Astrocyte of the hippocampus (primary cell): ENCODE measurements around the gene CCDC106.

ENCODE experiments used
- DNase-seq: peaks from one replicate; pipeline ENCODE4 v3.0.0; 2011; ENCODE audit warnings: low read depth, low spot score

Gene CCDC106

DNA sequence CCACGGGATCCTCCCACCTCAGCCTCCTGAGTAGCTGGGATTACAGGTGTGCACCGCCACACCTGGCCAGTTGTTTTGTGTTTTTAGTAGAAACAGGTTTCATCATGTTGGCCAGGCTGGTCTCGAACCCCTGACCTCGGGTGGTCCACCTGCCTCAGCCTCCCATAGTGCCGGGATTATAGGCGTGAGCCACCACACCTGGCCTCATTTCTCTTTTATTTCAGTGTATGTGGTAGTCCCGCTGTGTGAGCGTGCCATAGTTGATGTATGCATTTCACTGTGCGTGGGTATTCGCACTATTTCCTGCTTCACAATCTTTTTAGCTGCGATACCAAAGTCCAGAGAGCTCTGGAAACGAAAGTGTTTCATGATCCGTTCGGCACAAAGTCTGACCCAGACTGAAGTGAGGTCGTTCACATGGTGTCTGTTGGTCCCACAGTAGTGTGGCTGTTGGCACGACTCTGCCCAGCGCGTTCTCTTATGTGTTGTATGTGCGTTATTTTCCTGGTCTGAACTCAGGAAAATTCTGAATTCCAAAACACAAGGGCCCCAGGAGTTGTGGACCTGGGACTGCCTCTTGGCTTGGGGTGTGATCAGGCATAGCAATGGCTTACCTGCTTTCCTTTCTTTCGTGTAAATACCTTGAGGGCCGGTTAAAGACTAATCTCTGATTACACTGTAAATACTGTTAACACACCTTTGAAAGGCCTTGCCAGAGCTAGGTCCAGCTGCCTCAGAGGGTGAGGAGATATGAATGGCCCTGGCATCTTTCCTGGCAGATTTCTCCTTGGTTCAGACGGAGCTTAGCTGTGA is 35.6 kb downstream of the CCDC106 start:
- DNase-seq, result no peak

DNA sequence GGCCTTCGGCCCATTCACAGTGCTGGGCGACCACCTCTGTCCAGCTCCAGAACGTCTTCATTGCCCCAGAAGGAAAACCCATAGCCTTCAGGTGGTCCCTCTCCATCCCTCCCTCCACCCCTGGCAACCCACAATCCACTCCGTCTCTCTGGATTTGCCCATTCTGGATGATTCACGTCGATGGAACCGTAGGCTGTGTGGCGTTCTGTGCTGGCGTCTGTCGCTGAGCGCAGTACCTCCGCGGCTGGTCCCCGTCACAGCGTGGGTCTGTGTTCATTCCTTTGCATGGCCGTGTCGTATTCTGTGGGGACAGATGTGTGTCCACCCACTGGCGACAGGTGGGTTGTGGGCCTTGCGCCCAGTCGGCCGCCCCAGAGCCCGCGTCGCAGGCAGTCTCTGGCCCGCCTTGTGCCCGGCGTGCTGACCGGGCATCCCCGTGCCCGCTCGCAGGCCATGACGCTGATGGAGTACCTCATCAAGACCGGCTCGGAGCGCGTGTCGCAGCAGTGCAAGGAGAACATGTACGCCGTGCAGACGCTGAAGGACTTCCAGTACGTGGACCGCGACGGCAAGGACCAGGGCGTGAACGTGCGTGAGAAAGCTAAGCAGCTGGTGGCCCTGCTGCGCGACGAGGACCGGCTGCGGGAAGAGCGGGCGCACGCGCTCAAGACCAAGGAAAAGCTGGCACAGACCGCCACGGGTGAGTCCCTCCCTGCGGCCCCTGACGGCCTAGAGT is 37.1 kb downstream of the CCDC106 start:
- DNase-seq, result no peak

DNA sequence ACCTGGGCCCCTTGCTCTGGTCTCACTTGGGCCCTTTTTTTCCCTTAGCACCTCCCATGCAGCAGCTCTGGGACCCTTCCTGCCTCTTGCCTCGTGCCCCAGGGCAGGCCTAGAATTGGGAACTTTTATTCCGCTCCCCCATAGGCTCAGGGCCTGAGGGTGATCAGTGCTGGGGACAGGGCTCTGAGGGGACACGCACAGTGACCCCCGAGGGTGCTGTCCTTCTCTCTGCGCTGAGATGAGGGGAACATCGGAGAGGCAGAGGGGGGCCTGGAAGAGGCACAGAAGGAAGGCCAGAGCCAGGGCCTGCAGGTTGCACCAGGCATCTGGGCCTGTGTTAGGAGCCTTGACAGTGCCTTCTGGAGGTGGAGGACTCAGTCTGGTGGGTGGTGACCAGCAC is 37.8 kb downstream of the CCDC106 start:
- DNase-seq, result no peak

GRCh38 chr19:55686311-55687050 is 38.5 kb downstream of the CCDC106 start:
- DNase-seq, result no peak

GRCh38 chr19:55687281-55688201 is 39.5 kb downstream of the CCDC106 start:
- DNase-seq, result no peak

DNA sequence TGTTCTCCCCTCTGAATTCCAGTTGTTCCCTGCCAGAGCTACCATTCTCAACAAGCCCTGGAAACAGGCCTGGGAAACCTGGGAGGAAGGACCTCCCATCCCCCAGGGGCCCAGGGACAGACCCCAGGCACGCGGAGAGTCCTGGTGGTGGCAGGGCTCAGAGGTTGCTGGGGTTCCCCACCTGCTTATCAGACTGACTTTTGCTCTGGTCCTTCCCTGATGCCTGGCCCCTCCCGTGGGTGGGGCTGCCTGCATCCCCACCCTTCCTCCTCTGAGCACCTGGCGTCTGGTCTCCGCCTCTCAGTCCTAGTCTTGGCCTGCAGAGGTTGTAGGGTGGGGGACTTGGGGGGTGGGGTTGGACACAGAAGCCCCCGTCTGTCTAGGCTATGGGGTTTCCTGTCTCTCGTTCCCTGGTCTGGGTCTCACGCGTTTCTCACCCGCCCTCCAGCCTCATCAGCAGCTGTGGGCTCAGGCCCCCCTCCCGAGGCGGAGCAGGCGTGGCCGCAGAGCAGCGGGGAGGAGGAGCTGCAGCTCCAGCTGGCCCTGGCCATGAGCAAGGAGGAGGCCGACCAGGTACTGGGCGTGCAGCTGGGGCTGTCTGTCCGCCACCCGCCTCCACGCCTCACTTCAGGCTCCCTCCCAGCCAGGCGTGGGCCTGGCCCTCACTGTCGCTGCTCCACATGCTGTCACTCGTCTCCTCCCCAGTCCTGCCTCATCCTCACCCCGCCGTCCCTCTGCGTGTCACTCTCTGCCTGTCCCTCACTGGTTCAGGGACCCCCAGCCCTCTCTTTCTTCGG is 40.6 kb downstream of the CCDC106 start:
- no peak for DNase-seq

DNA sequence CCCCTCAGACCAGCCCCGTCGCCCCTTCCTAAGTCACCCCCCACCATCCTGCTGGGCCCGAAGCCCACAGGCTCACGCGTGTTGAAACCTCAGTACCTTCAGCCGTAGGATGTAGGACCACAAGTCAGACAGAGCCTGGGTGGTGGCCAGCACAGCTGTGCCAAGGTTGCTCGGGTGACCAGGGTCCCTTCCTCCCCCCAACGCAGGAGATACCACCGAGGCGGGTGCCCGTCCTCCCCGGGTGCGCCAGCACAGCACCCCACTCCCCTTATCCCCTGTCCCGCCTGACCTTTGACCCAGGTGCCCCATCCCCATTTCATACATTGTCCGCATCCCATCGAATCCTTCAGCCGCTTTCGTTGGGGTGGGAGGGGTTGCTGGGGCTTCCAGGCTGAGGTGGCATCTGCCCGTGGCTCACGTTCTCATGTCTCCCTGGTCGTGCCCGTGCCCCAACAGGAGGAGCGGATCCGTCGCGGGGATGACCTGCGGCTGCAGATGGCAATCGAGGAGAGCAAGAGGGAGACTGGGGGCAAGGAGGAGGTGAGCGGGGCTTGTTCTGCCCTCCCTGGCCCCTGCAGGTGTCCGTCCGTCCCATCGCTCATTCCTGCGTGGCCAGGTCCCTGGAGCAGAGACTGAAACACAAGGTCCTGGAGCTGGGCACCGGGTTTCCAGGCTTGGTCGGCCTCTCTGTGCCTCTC is 41.5 kb downstream of the CCDC106 start:
- no peak for DNase-seq

GRCh38 chr19:55690109-55690768 is 42.2 kb downstream of the CCDC106 start:
- no peak for DNase-seq

- DNase-seq, result no peak
Measured at GRCh38 chr19:55690769-55691545, 42.9 kb downstream of the CCDC106 start.

- no peak for DNase-seq
Measured at GRCh38 chr19:55691561-55692481, 43.8 kb downstream of the CCDC106 start.

DNA sequence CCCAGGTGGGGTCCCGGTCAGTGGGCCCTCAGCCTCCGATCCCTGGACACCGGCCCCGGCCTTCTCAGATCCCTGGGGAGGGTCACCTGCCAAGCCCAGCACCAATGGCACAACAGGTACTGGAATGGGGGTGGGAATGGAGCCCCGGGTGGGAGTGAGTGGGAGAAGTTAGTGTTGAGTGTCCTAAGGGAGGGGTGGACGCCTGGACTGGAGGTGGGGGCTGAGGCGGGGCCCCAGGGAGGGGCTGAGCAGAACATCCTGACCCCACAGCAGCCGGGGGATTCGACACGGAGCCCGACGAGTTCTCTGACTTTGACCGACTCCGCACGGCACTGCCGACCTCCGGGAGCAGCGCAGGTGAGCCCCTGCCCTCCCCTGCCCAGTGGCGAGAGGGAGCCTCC is 44.7 kb downstream of the CCDC106 start:
- DNase-seq, result no peak

- no peak for DNase-seq
Measured at GRCh38 chr19:55693336-55693974, 45.4 kb downstream of the CCDC106 start.

GRCh38 chr19:55694241-55694655 is 46.2 kb downstream of the CCDC106 start:
- DNase-seq, result no peak

GRCh38 chr19:55694656-55695491 is 46.9 kb downstream of the CCDC106 start:
- no peak for DNase-seq

GRCh38 chr19:55695511-55696290 is 47.7 kb downstream of the CCDC106 start:
- no peak for DNase-seq
